GM23248 (cell line): ENCODE results near the gene KRT8.

Experiments
- EZH2 ChIP-seq: fragments of 200-600 bp; sonication (generic); IDR thresholded peaks from 2 replicates; pipeline ENCODE4 v1.6.1; 2018; ENCODE audit warnings: antibody characterized with exemption, mild to moderate bottlenecking; ENCODE audit not compliant: insufficient read depth, poor library complexity, severe bottlenecking
- EZH2phosphoT487 ChIP-seq: fragments of 200-600 bp; sonication (generic); IDR thresholded peaks from 2 replicates; pipeline ENCODE4 v1.6.1; 2018; ENCODE audit warnings: antibody characterized with exemption, moderate library complexity, mild to moderate bottlenecking, low read depth; ENCODE audit not compliant: insufficient read depth

- TF ChIP-seq EZH2phosphoT487 (no peak), EZH2 (no peak)
These were observed 34.2 kb downstream of the KRT8 start for GRCh38 chr12:52870361-52871290.
